ENCODE measurements around the gene INPP4B. TPM values are rescaled to one million over a fixed set of nuclear protein-coding genes. Genes with fewer than 3 reads are reported as not detected.

INPP4B gene
- total RNA-seq, 1 experiment from 2014 or later: 14.3 TPM

DNA sequence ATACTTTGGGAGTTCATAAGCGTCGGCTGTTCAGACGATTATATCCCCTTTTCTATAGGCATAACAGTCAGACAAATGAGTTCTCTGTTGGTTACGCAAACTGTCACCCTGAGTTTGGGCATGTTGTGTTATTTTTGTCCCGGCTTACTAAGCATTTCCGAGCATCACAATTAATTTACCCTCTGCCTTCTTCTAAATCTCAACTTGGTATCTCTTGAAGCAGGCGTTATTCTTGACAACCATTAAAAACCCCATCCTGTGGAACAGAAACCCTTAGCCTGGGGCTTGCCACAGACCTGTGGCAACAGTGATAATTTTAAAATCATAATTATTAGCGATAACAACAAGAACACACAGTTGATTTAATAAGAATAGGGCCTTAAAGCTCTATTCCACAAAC is 558.7 kb downstream of the INPP4B start:
- CTCF ChIA-PET: no interaction called here
- no TSS peak for BruUV-seq (replicated peaks)
- Histone ChIP-seq H3K4me2 (ENCODE audit: low read length) (no peak overlapping the region), H3K79me2 (ENCODE audit: insufficient read depth, low read length) (no peaks in the 10 kb centered on the region), H4K20me1 (ENCODE audit: insufficient read depth) (no peaks in the 10 kb centered on the region), H3K36me3 (ENCODE audit: control insufficient read depth in 1 of 2, insufficient read depth in 2 of 2, low read length in 2 of 2) (no peaks in the 10 kb centered on the region), H3K27me3 (ENCODE audit: insufficient read depth, low read length) (no peaks in the 10 kb centered on the region), H3K4me1 (ENCODE audit: control insufficient read depth in 1 of 2, insufficient read depth in 2 of 2, low read length in 2 of 2) (no peaks in the 10 kb centered on the region; a peak in 1 of 4 replicates), H3K9ac (ENCODE audit: low read length) (no peak overlapping the region), H3K9me2 (ENCODE audit: insufficient read depth) (no peaks in the 10 kb centered on the region), H3K9me3 (ENCODE audit: control insufficient read depth in 1 of 2, insufficient read depth in 1 of 2, low read depth in 1 of 2, low read length in 2 of 2) (no peaks in the 10 kb centered on the region), H3K27ac (ENCODE audit: low read depth, low read length) (no peak overlapping the region), H2AFZ (ENCODE audit: low read depth, low read length, poor library complexity, severe bottlenecking) (no peak overlapping the region), H3K4me3 (replicated peaks in 1 of 2; ENCODE audit: low read depth in 1 of 2, low read length in 2 of 2) (no peak overlapping the region)
- RAD21 ChIA-PET (ENCODE audit: low non-redundant PET in 1 of 2, low total read pairs in 2 of 2, uncharacterized antibody in 2 of 2, unreplicated experiment in 2 of 2): no interaction called here
- DNase-seq (ENCODE audit: low read depth, low spot score) (no peak), ATAC-seq (no peak)
- POLR2A ChIA-PET: no interaction called here
- TF ChIP-seq SRF (IDR thresholded peaks at IDR 0.05; ENCODE audit: low read depth): no peak
- no peak for TF ChIP-seq ZNF274 (IDR thresholded peaks at IDR 0.05; ENCODE audit: low read depth, low read length)
- no peak for TF ChIP-seq ZFX (IDR thresholded peaks at IDR 0.05)
- no peak for TF ChIP-seq SIN3A (IDR thresholded peaks at IDR 0.05; ENCODE audit: low read depth)
- no peak for TF ChIP-seq RAD21 (IDR thresholded peaks at IDR 0.05; ENCODE audit: low read depth)
- no peak for TF ChIP-seq YY1 (IDR thresholded peaks at IDR 0.05; ENCODE audit: extremely low read depth, insufficient replicate concordance, low read depth, low read length)
- TF ChIP-seq POLR2AphosphoS5 (IDR thresholded peaks at IDR 0.05; ENCODE audit: low read depth, low read length): no peak
- TF ChIP-seq, protein P1, sequence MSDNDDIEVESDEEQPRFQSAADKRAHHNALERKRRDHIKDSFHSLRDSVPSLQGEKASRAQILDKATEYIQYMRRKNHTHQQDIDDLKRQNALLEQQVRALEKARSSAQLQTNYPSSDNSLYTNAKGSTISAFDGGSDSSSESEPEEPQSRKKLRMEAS (IDR thresholded peaks at IDR 0.05): no peak
- TF ChIP-seq JUND (IDR thresholded peaks at IDR 0.05): no peak
- TF ChIP-seq, protein P2, sequence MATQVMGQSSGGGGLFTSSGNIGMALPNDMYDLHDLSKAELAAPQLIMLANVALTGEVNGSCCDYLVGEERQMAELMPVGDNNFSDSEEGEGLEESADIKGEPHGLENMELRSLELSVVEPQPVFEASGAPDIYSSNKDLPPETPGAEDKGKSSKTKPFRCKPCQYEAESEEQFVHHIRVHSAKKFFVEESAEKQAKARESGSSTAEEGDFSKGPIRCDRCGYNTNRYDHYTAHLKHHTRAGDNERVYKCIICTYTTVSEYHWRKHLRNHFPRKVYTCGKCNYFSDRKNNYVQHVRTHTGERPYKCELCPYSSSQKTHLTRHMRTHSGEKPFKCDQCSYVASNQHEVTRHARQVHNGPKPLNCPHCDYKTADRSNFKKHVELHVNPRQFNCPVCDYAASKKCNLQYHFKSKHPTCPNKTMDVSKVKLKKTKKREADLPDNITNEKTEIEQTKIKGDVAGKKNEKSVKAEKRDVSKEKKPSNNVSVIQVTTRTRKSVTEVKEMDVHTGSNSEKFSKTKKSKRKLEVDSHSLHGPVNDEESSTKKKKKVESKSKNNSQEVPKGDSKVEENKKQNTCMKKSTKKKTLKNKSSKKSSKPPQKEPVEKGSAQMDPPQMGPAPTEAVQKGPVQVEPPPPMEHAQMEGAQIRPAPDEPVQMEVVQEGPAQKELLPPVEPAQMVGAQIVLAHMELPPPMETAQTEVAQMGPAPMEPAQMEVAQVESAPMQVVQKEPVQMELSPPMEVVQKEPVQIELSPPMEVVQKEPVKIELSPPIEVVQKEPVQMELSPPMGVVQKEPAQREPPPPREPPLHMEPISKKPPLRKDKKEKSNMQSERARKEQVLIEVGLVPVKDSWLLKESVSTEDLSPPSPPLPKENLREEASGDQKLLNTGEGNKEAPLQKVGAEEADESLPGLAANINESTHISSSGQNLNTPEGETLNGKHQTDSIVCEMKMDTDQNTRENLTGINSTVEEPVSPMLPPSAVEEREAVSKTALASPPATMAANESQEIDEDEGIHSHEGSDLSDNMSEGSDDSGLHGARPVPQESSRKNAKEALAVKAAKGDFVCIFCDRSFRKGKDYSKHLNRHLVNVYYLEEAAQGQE (IDR thresholded peaks at IDR 0.05; ENCODE audit: low read depth): no peak
- intact Hi-C loops (cut with micrococcal nuclease): no loop called here
